Measurements from ENCODE around the gene GRID2.

DNA sequence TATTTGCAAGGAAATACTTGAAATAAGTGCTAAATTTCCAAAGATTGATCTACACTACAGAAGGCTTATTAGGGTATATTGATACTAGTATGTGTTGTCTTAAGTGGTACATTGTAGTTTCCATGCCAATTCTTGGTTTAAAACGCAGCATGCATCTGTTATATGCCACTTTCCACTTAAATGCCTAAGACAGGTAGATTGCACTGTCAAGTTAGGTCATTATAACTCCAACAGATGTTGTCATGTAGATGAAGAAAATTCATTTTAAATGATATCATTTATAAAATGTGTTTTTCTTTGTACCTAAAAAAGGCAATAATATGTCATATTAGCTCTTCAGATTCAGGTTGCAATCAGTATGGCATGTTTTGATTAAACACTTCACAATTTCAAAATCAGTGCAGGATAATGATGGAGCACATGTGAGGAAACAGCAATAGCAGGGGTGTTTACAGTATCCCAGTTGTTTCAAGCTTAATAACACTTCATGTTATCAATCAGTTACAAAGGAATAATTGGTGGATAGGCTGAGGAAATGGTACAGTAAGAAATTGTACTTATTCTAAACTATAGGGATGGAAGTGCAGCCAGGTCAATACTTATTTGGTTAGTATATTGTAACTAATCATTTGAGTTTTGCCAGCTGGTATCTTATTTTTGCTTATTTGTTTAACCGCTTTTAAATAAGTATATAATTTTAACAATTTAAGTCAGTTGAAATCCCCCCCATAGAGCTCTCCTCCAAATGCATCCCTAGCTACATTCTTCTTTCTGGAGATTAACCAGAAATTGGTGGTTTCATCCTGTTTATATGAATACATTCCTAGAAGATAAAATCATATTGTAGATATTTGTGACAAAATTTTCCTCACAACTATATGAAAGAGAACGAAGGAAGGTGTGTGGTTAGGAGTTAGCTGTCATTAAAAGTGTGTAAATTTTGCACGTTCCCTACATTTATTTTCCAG lies 1070.4 kb downstream of the GRID2 start:
- TF ChIP-seq, protein P1, sequence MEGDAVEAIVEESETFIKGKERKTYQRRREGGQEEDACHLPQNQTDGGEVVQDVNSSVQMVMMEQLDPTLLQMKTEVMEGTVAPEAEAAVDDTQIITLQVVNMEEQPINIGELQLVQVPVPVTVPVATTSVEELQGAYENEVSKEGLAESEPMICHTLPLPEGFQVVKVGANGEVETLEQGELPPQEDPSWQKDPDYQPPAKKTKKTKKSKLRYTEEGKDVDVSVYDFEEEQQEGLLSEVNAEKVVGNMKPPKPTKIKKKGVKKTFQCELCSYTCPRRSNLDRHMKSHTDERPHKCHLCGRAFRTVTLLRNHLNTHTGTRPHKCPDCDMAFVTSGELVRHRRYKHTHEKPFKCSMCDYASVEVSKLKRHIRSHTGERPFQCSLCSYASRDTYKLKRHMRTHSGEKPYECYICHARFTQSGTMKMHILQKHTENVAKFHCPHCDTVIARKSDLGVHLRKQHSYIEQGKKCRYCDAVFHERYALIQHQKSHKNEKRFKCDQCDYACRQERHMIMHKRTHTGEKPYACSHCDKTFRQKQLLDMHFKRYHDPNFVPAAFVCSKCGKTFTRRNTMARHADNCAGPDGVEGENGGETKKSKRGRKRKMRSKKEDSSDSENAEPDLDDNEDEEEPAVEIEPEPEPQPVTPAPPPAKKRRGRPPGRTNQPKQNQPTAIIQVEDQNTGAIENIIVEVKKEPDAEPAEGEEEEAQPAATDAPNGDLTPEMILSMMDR (conservative IDR thresholded peaks at IDR 0.05 in 1 of 2, IDR thresholded peaks at IDR 0.05 in 1 of 2; ENCODE audit: low read depth in 1 of 2, low read length in 2 of 2): no peak
- TF ChIP-seq EZH2 (IDR thresholded peaks at IDR 0.05; ENCODE audit: low read length, missing control alignments): no peak

All from fibroblast of lung (primary cell).